Activated T-cell treated with anti-CD3 and anti-CD28 coated beads, Interleukin-2, amount 50 U/mL, for 4 hours (primary cell): Measurements from ENCODE around the gene ANKRD52. TPM values are rescaled to one million over a fixed set of nuclear protein-coding genes. Genes with fewer than 3 reads are reported as not detected.
"Not testable (repeated sequence)": the region's sequence is repeated elsewhere in the genome, so short reads cannot be mapped to it uniquely, and the experiment has no call there.

Experiments used
- ATAC-seq, 2 donors: fragments of 200-7000 bp; cut with Tn5 transposase; one replicate each; pipeline ENCODE4 v1.10.0; 2021
- DNase-seq: peaks from one replicate; pipeline ENCODE4 v3.0.0-alpha.2; 2020
- H3K27me3 Mint-ChIP-seq: one replicate; pipeline ENCODE4 v1.8.0; 2021; ENCODE audit warnings: low read depth, mixed read lengths
- H3K36me3 Mint-ChIP-seq: one replicate; pipeline ENCODE4 v1.8.0; 2022; ENCODE audit warnings: mixed read lengths; ENCODE audit not compliant: insufficient read depth
- H3K4me1 Mint-ChIP-seq: one replicate; pipeline ENCODE4 v1.8.0; 2021; ENCODE audit warnings: low read depth, mixed read lengths
- H3K4me3 Mint-ChIP-seq: one replicate; pipeline ENCODE4 v1.8.0; 2021; ENCODE audit warnings: mild to moderate bottlenecking, moderate library complexity, mixed read lengths
- H3K9me3 Mint-ChIP-seq: one replicate; pipeline ENCODE4 v1.8.0; 2021; ENCODE audit warnings: mixed read lengths
- total RNA-seq, 3 donors: library from RNA; stranded (reverse); gene quantifications; one replicate each; pipeline ENCODE4 v1.2.1, GENCODE V29; 2021

The ANKRD52 gene
- total RNA-seq, 3 donors from 2014 or later = 60.8 to 70.3 (median 67.5) TPM

DNA sequence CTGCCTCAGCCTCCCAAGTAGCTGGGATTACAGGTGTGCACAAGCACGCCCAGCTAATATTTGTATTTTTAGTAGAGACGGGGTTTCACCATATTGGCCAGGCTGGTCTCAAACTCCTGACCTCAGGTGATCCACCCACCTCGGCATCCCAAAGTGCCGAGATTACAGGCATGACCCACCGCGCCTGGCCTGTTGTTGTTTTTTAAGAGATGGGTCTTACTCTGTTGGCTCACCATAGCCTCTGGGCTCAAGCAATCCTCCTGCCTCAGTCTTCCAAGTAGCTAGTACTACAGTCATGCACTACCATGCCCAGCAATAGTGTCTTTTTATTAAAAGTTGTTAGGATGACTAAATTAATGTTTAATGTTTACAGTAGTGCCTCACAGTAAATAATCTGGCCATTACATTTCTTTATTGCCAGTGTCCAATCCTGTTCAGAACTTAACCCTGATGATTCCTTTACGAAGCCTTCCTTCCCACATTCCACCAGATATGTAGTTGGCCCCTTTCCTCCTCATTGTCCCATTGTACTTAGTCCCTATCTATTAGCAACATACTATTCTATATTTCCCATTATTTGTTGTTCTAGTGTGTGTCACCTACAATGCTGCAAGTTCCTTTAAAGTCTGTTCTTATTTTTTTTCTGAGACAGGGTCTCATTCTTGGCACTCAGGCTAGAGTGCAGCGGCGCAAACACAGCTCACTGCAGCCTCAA is 60.1 kb downstream of the ANKRD52 start:
- peaks cover 6% of the 10 kb centered on the region for H3K4me1 Mint-ChIP-seq
- DNase-seq (no peak), ATAC-seq (no peak)
- H3K9me3 Mint-ChIP-seq = no peaks in the 10 kb centered on the region
- no peaks in the 10 kb centered on the region for H3K36me3 Mint-ChIP-seq
- no peak overlapping the region for H3K4me3 Mint-ChIP-seq
- no peaks in the 10 kb centered on the region for H3K27me3 Mint-ChIP-seq

DNA sequence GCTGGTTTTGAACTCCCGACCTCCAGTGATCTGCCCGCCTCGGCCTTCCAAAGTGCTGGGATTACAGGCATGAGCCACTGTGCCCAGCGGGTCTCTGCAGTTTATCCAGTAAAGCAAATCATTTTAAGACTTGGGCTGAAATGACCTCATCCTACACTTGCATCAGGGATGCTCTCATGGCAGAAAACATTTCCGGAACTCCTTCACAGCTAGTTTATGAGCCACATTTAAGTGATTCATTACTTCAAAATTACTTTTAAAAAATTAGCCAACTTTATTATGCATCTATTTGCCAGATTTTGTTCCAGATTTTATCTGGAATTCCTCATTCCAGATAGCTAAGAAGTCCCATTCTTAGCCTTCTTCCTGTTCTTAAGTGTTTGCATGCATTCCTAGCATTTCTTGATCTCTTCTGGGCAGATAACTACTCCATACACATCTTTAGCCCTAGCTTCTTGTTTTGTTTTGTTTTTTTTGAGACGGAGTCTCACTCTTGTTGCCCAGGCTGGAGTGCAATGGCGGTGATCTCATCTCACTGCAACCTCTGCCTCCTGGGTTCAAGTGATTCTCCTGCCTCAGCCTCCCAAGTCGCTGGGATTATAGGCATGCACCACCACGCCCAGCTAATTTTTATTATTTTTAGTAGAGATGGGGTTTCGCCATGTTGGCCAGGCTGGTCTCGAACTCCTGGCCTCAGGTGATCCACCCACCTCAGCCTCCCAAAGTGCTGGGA is 61.2 kb downstream of the ANKRD52 start:
- not testable (repeated sequence) for H3K9me3 Mint-ChIP-seq, DNase-seq, H3K4me1 Mint-ChIP-seq, H3K27me3 Mint-ChIP-seq, H3K36me3 Mint-ChIP-seq, ATAC-seq, H3K4me3 Mint-ChIP-seq

DNA sequence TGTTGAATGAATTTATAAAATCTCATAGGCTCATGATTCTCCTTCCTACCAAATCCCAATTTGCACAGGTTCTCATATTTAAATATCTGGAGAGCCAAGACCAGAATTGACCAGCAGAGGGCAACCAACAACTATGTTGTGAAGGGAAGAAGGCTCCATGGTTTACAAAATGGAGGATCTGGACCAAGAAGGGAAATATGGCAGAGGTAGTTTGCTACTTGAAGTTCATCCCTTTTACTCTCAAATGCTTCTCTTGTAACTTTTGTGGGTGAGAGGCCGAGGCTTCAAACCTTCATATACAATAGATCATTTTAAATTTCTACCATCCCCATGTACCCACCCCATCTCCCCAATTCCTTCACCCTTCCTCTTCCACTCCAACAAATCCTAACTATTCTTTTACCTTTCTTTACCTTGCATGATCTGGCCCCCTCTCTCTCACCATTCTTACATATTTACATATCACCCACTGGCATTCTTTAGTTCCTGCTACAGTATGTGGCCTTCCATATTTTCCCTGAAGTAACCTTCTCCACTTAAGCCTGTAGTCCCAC is 65.1 kb downstream of the ANKRD52 start:
- peaks cover 2% of the 10 kb centered on the region for H3K27me3 Mint-ChIP-seq
- DNase-seq (peak; percentile 66), ATAC-seq (no peak)

DNA sequence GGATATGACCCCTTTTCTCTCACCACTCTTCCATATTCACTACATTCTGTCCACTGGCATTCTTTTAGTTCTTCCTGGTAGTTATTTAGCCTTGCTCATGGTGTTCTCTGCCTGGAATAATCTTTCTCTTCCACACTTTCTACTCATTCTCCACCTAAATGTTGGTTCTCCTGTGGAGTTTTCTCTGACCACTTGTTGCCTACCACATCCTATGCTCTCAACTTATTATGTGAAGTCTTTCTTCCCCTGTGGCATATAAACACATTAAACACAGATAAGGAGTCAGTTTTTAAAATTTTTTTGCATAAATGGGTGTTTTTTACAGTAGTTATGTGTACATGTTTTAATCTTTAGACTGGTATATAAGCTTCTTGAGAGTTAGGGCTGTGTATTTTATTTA is 65.6 kb downstream of the ANKRD52 start:
- H3K27me3 Mint-ChIP-seq = peaks cover 2% of the 10 kb centered on the region
- ATAC-seq (no peak), DNase-seq (no peak)
- no peaks in the 10 kb centered on the region for H3K36me3 Mint-ChIP-seq
- no peaks in the 10 kb centered on the region for H3K9me3 Mint-ChIP-seq
- no peak overlapping the region for H3K4me3 Mint-ChIP-seq
- peaks cover 32% of the 10 kb centered on the region for H3K4me1 Mint-ChIP-seq

More for the DNA sequence above, 65.1 kb downstream of the ANKRD52 start:
- H3K36me3 Mint-ChIP-seq = no peaks in the 10 kb centered on the region
- H3K9me3 Mint-ChIP-seq = no peaks in the 10 kb centered on the region
- H3K4me1 Mint-ChIP-seq = peaks cover 27% of the 10 kb centered on the region
- no peak overlapping the region for H3K4me3 Mint-ChIP-seq

DNA sequence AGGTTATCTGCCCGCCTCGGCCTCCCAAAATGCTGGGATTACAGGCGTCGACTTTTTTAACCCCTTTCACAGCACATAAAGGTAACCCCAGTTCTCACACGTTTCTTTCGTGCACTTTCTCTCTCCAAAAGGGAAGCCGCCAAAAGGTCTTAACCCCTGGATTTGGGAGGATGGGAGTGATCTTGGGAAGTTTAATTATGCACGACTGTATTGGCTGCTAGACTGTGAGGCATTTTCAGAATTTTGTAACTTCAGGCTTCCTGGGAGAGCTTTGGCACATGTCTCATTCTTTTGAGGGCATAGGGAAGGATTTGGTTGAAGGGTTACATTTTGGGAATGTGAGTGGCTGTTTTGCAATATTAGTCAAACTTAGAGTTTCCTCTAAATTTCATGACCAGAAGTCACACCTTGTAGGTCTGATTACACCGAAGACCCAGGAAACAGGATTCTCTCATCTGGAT is 67.5 kb downstream of the ANKRD52 start:
- Mint-ChIP-seq H3K9me3 (no peaks in the 10 kb centered on the region), H3K4me3 (peak overlapping the region; percentile 97), H3K4me1 (peaks cover 41% of the 10 kb centered on the region), H3K36me3 (peaks cover 7% of the 10 kb centered on the region), H3K27me3 (peaks cover 2% of the 10 kb centered on the region)
- no peak for ATAC-seq
- DNase-seq = no peak

DNA sequence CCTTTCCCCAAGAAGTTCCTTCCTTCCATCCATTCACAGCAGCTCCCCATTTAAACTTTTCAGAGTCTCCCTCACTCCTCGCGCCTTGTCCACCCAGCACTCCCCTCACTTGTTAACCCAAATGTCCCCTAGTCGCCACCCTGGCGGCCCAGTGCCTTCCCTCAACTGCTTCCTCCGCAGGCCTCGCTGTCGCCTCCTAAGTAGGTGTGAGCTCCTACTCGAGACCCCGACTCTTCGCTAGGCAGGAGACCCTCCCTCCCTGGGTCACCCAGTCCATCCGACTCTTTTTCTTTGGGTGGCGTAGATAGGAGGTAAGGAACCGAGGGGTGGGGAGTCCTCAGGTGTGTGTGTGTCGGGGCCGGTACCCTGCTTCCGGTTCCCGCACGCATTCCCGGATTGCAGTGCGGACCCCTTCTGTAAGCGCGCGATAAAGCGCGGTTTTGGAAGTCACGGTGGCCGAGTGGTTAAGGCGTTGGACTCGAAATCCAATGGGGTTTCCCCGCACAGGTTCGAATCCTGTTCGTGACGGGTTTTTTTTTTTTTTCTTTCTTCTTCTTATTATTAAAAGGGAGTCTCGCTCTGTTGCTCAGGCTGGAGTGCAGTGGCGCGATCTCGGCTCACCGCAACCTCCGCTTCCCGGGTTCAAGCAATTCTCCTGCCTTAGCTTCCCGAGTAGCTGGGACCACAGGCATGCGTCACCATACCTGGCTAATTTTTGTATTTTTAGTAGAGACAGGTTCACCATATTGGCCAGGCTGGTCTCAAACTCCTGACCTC is 68.1 kb downstream of the ANKRD52 start:
- Mint-ChIP-seq H3K4me3 (peak overlapping the region; percentile 97), H3K36me3 (peaks cover 8% of the 10 kb centered on the region), H3K4me1 (peaks cover 41% of the 10 kb centered on the region), H3K27me3 (peaks cover 2% of the 10 kb centered on the region), H3K9me3 (no peaks in the 10 kb centered on the region)
- ATAC-seq (peak; percentile 31 to 54), DNase-seq (peak; percentile 77)

DNA sequence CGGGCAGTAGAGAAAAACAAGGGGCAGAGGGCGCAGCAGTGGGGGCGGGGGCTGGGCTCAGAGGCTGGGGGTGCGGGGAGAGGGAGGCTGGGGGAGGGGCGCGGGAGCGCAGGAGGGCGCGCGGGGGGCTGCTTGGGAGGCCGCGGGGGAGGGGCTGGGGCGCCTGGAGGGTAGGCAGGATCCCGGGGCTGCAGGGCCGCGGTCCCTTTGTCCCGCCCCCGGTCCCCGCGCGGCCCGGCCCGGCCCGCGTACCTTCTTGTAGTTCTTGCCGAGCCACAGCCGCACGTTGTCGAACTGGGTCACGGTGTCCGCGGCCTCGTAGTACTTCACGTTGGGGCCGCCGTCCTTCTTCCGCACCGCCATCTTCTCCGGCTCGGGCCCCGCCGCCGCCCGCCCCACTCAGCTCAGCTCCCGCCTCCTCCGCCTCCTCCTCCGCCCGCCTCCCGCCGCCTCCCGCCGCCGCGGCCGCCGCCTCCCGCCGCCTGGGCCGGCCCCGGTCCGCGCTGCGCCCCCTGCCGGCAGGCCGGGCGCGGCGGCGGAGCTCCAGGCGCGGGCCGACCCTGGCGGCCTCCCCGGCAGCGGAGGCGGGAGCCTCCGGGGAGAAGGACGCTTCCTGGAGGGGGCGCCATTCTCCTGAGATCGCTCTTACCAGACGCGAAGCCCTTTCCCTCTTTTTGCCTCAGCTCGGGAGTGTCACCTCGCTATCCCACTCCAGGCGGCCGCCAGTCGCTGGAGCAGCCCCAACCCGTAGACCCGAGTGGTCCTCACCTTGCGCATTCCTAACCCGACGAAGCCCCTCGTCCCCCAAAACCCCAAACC is 68.9 kb downstream of the ANKRD52 start, which contains the start of gene SMARCC2:
Gene SMARCC2 (minus strand): TSS at position 385 of the 819 bp plus-strand sequence. CDS start 22 bp downstream, at position 363.
- ATAC-seq = peak; percentile 89
- peak within 1 kb of the TSS; percentile 97 for H3K4me3 Mint-ChIP-seq
- peaks cover 2% of the 10 kb centered on the region for H3K27me3 Mint-ChIP-seq
- H3K36me3 Mint-ChIP-seq = peaks cover 15% of the 10 kb centered on the region
- peaks cover 41% of the 10 kb centered on the region for H3K4me1 Mint-ChIP-seq
- H3K9me3 Mint-ChIP-seq = no peaks in the 10 kb centered on the region
- DNase-seq = peak; percentile 80

DNA sequence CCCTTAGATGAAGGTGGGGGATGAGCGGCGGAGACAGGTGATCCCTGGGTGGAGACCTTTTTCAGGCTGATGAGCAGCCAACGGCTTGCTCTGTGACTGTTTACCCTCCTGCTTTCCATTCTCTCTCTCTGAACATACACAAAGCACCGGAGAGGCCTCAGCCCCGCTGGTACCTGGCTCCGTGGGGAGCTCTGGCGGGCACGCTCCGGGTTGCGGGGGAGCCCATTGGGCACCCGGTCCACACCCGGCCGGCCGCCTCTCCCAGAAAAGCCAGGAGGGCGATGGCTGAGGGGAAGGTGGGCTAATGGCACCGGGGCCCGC is 69.4 kb downstream of the ANKRD52 start:
- ATAC-seq (peak; percentile 3 to 10), DNase-seq (no peak)
- Mint-ChIP-seq H3K36me3 (peaks cover 18% of the 10 kb centered on the region), H3K4me1 (peaks cover 41% of the 10 kb centered on the region), H3K9me3 (no peaks in the 10 kb centered on the region), H3K27me3 (peaks cover 2% of the 10 kb centered on the region), H3K4me3 (peak overlapping the region; percentile 89)

DNA sequence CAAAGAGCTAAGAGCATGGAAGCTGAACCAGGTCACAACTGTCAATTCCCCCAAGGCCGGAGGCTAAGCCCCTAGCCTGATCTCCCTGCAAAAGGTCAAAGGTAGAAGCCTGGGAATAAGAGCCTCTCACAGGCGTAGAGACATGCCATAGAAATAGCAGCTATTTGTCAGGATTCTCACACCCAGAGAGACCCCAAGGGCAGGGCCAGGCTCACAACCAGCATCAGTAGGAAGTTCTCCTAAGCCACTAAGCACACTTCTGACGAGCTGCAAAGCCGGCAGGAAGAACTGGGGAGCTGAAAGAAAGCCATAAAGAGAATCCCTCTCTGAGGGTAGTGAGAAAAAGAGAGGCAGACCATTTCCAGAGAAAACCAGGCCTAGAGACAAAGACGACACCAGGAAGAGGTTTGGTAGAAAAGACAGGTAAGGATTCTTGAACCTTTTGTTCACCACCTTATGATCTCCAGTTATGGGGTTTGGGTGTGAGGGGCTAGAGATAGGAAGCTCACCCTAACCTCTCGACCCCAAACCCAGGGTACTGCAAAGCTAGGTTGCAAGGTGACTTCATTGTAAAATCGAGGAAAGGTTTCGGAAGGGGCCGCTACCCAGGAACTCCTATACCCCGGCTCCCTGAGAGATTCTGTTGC is 69.9 kb downstream of the ANKRD52 start:
- Mint-ChIP-seq H3K36me3 (peaks cover 18% of the 10 kb centered on the region), H3K9me3 (no peaks in the 10 kb centered on the region), H3K4me3 (peak overlapping the region; percentile 89), H3K4me1 (peaks cover 38% of the 10 kb centered on the region), H3K27me3 (peaks cover 2% of the 10 kb centered on the region)
- ATAC-seq (no peak), DNase-seq (no peak)

Other genes with a start within 250 kb of the ANKRD52 start
- 10 to 100 TPM in 2 of 3 donors, 1 to 10 TPM in 1; 9.4 to 14.6 (median 10.5) TPM for gene IKZF4, start 237.3 kb downstream of the ANKRD52 start, total RNA-seq
- gene RPS26, start 216.5 kb downstream of the ANKRD52 start, total RNA-seq = 100 to 1,000 TPM in 2 of 3 donors, 10 to 100 TPM in 1; 73.1 to 118 (median 110) TPM
- gene ERBB3, start 178.2 kb downstream of the ANKRD52 start, total RNA-seq = 1 to 10 TPM in 1 of 3 donors, under 1 TPM in 2; 0.48 to 1.6 (median 0.63) TPM
- gene PA2G4, start 153.8 kb downstream of the ANKRD52 start, total RNA-seq = 100 to 1,000 TPM; 538 to 590 (median 573) TPM
- gene RPL41, start 141.8 kb downstream of the ANKRD52 start, total RNA-seq = 1,000 to 10,000 TPM; 3,827 to 4,080 (median 3,837) TPM
- 1 to 10 TPM; 7.4 to 8.3 (median 8.2) TPM for gene ZC3H10, start 140.1 kb downstream of the ANKRD52 start, total RNA-seq
- 100 to 1,000 TPM in 2 of 3 donors, 10 to 100 TPM in 1; 95.9 to 113 (median 106) TPM for gene ESYT1, start 130.1 kb downstream of the ANKRD52 start, total RNA-seq
- 10 to 100 TPM; 30.3 to 34.5 (median 30.8) TPM for gene MYL6B, start 105.8 kb downstream of the ANKRD52 start, total RNA-seq
- gene MYL6, start 100.0 kb downstream of the ANKRD52 start, total RNA-seq = 100 to 1,000 TPM; 684 to 725 (median 686) TPM
- 10 to 100 TPM; 85.7 to 92.9 (median 86.4) TPM for gene SMARCC2, start 68.9 kb downstream of the ANKRD52 start, total RNA-seq
- 10 to 100 TPM; 39.3 to 45.6 (median 40.1) TPM for gene RNF41, start 36.5 kb downstream of the ANKRD52 start, total RNA-seq
- gene NABP2, start 34.0 kb downstream of the ANKRD52 start, total RNA-seq = 100 to 1,000 TPM in 1 of 3 donors, 10 to 100 TPM in 2; 92.7 to 103 (median 98.9) TPM
- gene SLC39A5, start 28.3 kb downstream of the ANKRD52 start, total RNA-seq = under 1 TPM; 0.53 to 0.84 (median 0.79) TPM
- 10 to 100 TPM; 11.1 to 13.7 (median 11.5) TPM for gene COQ10A, start 8.6 kb upstream of the ANKRD52 start, total RNA-seq
- 100 to 1,000 TPM; 344 to 373 (median 354) TPM for gene CS, start 41.9 kb upstream of the ANKRD52 start, total RNA-seq
- gene CNPY2, start 57.6 kb upstream of the ANKRD52 start, total RNA-seq = 100 to 1,000 TPM; 162 to 178 (median 174) TPM
- gene PAN2, start 75.6 kb upstream of the ANKRD52 start, total RNA-seq = 10 to 100 TPM; 16.4 to 20.3 (median 17.3) TPM
- gene IL23A, start 80.5 kb upstream of the ANKRD52 start, total RNA-seq = 10 to 100 TPM; 19.8 to 35.1 (median 26.4) TPM
- gene STAT2, start 101.7 kb upstream of the ANKRD52 start, total RNA-seq = 10 to 100 TPM; 35.8 to 55.5 (median 50.4) TPM
- under 1 TPM in 1 of 3 donors, not detected in 2; 0.16 TPM for gene APOF, start 104.5 kb upstream of the ANKRD52 start, total RNA-seq
- 10 to 100 TPM; 35.2 to 45.2 (median 36.6) TPM for gene TIMELESS, start 191.0 kb upstream of the ANKRD52 start, total RNA-seq
- under 1 TPM in 1 of 3 donors, not detected in 2; 0.08 TPM for gene MIP, start 196.3 kb upstream of the ANKRD52 start, total RNA-seq
- 1 to 10 TPM; 4.0 to 4.8 (median 4.1) TPM for gene SPRYD4, start 210.2 kb upstream of the ANKRD52 start, total RNA-seq
- 1 to 10 TPM; 1.7 to 4.2 (median 2.2) TPM for gene GLS2, start 229.8 kb upstream of the ANKRD52 start, total RNA-seq